IgD-negative memory B cell (primary cell): ENCODE measurements around the gene AMZ1. TPM values are rescaled to one million over a fixed set of nuclear protein-coding genes. Genes with fewer than 3 reads are reported as not detected.
"Not testable (repeated sequence)": the region's sequence is repeated elsewhere in the genome, so short reads cannot be mapped to it uniquely, and the experiment has no call there.

Experiments
- H3K27ac Mint-ChIP-seq, 3 donors: one replicate each; pipeline ENCODE4 v1.8.0; 2020 to 2022; ENCODE audit warnings: mild to moderate bottlenecking in 3 of 3, mixed read lengths in 3 of 3, moderate library complexity in 1 of 3
- H3K27me3 Mint-ChIP-seq: one replicate; pipeline ENCODE4 v1.8.0; 2021; ENCODE audit warnings: mixed read lengths
- H3K36me3 Mint-ChIP-seq: one replicate; pipeline ENCODE4 v1.8.0; 2020; ENCODE audit warnings: mild to moderate bottlenecking, mixed read lengths
- H3K4me1 Mint-ChIP-seq, 3 donors: one replicate each; pipeline ENCODE4 v1.8.0; 2020 to 2022; ENCODE audit warnings: mixed read lengths in 3 of 3, mild to moderate bottlenecking in 1 of 3
- H3K4me3 Mint-ChIP-seq, 4 donors: one replicate each; pipeline ENCODE4 v1.8.0; 2020 to 2022; ENCODE audit warnings: mild to moderate bottlenecking in 4 of 4, mixed read lengths in 4 of 4, moderate library complexity in 3 of 4
- H3K9me3 Mint-ChIP-seq, 3 donors: one replicate each; pipeline ENCODE4 v1.8.0; 2020 to 2021; ENCODE audit warnings: mixed read lengths in 3 of 3, mild to moderate bottlenecking in 1 of 3
- polyA plus RNA-seq: library from polyadenylated mRNA; unstranded; fragments of 300-500 nt; fragmentation: Illumina TruSeq; gene quantifications from one replicate; pipeline ENCODE4 v1.2.3, GENCODE V29; 2021

The AMZ1 gene
- polyA plus RNA-seq, 1 donor from 2014 or later, result 1.9 TPM

DNA sequence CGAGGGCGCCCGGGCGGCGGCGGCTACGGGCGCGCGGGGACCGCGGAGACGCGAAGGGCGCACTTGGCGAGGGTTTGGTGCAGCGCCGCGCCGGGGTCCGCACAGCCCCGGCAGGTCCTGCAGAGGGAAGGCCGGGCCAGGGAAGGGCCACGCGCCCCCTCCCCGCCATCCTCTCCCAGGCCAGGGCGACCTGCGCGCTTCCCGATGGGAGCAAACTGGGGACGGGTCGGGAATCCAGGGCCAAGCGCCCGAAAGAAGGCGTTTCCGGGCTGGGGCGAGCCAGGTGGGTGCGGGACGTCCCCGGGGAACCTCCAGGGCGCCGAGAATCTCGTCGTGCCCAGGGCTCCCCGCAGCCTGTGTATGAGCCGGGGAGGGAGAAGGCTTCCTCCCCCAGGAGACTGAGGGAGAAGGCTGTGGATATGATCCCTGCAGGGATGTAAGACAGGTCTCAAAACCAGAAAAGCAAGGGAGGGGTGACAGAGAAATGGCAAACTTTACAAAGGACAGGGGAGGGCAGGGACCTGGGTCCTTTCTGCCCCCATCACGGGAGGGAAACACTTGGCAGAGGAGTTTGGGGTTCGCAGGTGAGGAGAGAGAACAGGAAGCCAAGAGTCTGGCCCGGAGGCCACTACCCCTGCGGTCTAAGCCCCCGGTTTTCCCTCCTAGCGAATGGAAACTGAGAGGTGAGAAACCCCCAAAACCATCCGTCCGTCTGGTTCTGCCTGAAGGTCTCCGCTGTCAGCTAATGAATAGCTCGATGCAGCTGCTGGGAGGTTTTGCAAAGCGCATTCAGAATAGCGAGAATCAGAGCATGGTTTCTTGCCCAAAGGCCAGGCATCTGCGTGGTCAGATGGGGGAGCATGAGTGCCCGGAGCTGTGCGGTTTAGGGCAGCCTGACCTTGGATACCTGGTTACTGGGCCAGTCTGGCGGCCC lies 674 bp downstream of the AMZ1 start:
- Mint-ChIP-seq H3K4me1 (peaks cover 7 to 14% (median 10%) of the 10 kb centered on the region in 3 donors), H3K9me3 (no peaks in the 10 kb centered on the region), H3K27ac (no peak overlapping the region), H3K36me3 (no peaks in the 10 kb centered on the region), H3K4me3 (peak overlapping the region; percentile 15 to 88 (median 63)), H3K27me3 (peaks cover 32% of the 10 kb centered on the region)

DNA sequence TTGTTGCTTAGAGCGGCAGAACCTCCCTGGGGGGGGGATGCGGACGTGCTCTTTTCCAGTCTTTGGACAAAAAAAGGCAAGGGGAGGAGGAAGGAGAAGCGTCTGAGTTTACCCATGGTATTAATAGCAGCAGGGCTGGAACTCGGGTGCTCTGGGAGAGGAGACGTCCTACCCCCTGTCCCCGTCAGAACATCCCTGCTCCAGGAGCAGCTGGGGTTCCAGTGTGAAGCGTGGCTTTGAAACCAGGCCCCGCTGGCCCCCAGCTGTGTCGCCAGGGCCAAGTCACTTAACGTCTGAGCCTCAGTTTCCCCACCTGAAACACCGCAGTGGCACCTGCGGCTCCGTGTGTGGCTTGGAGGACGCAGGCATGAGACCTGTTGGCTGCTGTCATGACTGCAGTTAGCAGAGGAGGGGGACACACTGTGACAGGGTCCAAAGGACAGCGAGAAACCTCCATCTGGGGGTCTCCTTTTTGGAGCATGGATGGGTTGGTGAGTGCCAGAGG lies 1.4 kb downstream of the AMZ1 start:
- Mint-ChIP-seq H3K27ac (no peak overlapping the region), H3K4me1 (peaks cover 7 to 14% (median 10%) of the 10 kb centered on the region in 3 donors)

DNA sequence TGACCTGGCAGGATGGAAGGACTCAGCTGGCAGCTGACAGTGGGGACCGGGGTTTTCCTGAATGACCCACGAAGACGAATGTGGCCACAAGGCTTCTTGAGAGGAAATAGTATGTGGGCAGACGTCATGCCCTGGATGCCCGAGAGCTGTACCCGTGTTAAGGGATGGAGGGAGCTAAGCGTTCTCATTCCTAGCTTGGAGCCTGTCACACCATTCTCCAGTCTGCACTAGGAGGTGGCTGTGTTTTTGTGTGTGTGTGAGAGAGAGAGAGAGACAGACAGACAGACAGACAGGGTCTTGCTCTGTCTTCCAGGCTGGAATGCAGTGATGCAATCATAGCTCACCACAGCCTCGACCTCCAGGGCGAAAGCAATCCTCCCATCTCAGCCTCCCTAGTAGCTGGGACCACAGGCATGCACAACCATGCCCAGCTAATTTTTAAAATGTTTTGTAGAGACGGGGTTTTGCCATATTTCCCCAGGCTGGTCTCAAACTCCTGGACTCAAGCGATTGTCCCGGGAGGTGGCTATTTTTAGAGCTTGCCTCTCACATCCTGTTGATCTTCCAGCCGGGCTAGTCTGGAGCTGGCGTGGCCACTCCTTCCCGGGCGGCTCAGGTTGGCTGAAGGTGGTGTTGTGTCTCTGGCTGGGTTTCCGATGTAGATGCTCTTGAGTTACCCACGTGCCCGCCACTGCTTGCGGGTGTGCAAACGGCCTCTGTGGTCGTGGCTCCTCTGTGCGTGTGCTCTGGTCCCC lies 2.1 kb downstream of the AMZ1 start:
- H3K27me3 Mint-ChIP-seq, result peaks cover 34% of the 10 kb centered on the region
- no peaks in the 10 kb centered on the region for H3K36me3 Mint-ChIP-seq
- H3K4me3 Mint-ChIP-seq, result no peak overlapping the region
- H3K27ac Mint-ChIP-seq, result no peak overlapping the region
- peaks cover 7 to 14% (median 10%) of the 10 kb centered on the region in 3 donors for H3K4me1 Mint-ChIP-seq
- no peaks in the 10 kb centered on the region for H3K9me3 Mint-ChIP-seq

More for the DNA sequence above, 1.4 kb downstream of the AMZ1 start:
- Mint-ChIP-seq H3K27me3 (peaks cover 32% of the 10 kb centered on the region), H3K9me3 (no peaks in the 10 kb centered on the region), H3K36me3 (no peaks in the 10 kb centered on the region), H3K4me3 (peak overlapping the region in 2 of 4 donors; percentile 15 to 85)

DNA sequence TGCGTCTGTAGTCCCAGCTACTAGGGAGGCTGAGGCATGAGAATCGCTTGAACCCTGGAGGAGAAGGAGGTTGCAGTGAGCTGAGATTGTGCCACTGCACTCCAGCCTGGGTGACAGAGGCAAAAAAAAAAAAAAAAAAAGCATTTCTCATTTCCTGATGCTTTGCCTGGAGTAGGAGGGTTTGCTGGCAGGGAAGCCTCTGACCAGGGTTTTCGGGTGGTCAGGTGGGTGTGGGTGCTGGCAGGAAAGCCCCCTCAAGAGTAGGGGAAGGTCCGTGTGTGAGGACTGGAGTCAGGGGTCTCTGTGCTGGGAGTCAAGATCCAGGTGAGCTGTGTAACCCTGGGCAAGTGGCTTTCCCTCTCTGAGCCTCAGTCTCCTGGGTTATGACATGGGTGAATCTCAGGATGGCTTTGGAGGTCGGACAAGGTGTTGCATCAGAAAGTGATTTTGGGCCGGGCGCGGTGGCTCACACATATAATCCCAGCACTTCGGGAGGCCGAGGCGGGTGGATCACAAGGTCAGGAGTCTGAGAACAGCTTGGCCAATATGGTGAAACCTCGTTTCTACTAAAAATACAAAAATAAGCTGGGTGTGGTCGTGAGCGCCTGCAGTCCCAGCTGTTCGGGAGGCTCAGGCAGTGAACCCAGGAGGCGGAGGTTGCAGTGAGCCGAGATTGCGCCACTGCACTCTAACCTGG lies 3.2 kb downstream of the AMZ1 start:
- H3K27me3 Mint-ChIP-seq, result peaks cover 31% of the 10 kb centered on the region
- H3K9me3 Mint-ChIP-seq, result no peaks in the 10 kb centered on the region
- H3K4me3 Mint-ChIP-seq, result peak overlapping the region in 1 of 4 donors; percentile 23
- no peaks in the 10 kb centered on the region for H3K36me3 Mint-ChIP-seq
- H3K27ac Mint-ChIP-seq, result peak overlapping the region in 1 of 3 donors; percentile 96
- H3K4me1 Mint-ChIP-seq, result peaks cover 7 to 14% (median 10%) of the 10 kb centered on the region in 3 donors

GRCh38 chr7:2691932-2692439 lies 4.0 kb downstream of the AMZ1 start:
- H3K27ac Mint-ChIP-seq, H3K9me3 Mint-ChIP-seq, H3K36me3 Mint-ChIP-seq: not testable (repeated sequence)
- H3K27me3 Mint-ChIP-seq, result peaks cover 28% of the 10 kb centered on the region
- H3K4me1 Mint-ChIP-seq, result peaks cover 7 to 14% (median 10%) of the 10 kb centered on the region in 3 donors
- peak overlapping the region in 1 of 4 donors; percentile 23 for H3K4me3 Mint-ChIP-seq

DNA sequence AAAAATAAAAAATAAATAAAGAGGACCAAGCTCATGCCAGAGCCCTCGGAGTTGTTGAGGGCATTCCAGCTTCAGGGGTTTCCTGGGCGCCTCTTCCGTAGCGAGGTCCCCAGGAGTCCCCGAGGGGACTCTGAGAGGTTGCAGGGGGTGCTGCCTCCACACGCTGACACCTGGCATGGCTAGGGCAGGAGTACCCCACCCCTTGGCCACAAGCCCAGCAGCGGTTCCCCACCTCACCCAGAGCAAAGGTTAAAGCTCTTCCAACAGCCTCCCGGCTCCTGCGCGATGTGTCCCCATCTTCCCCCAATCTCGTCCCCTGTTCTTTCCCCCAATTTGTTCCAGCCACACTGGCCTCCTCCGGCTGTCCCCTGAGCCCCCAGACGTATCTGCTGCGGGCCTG lies 4.5 kb downstream of the AMZ1 start:
- H3K4me1 Mint-ChIP-seq, result peaks cover 7 to 14% (median 10%) of the 10 kb centered on the region in 3 donors
- H3K36me3 Mint-ChIP-seq, result no peaks in the 10 kb centered on the region
- H3K27ac Mint-ChIP-seq, result no peak overlapping the region
- no peak overlapping the region for H3K4me3 Mint-ChIP-seq
- no peaks in the 10 kb centered on the region for H3K9me3 Mint-ChIP-seq
- H3K27me3 Mint-ChIP-seq, result peaks cover 23% of the 10 kb centered on the region

DNA sequence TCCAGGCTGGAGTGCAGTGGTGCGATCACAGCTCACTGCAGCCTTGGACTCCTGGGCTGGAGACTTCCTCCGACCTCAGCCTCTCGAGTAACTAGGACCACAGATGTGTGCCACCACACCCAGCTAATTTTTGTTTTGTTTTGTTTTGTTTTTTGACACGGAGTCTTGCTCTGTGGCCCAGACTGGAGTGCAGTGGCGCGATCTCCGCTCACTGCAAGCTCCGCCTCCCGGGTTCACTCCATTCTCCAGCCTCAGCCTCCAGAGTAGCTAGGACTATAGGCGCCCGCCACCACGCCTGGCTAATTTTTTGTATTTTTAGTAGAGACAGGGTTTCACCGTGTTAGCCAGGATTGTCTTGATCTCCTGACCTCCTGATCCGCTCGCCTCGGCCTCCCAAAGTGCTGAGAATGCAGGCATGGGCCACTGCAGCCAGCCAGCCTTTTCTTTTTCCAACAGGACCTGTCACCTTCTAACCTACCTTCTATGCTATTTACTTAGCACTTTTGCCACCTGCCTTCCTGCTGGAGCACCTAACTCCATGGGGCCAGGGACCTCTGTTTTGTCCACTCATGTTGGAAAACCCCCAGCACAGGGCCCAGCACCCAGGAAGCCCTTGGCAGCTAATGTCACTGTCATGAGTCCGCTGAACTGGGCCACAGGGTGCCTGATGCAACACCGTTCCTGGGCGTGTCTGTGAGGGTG lies 5.6 kb downstream of the AMZ1 start:
- H3K27ac Mint-ChIP-seq, H3K36me3 Mint-ChIP-seq, H3K9me3 Mint-ChIP-seq, H3K4me3 Mint-ChIP-seq: not testable (repeated sequence)
- Mint-ChIP-seq H3K27me3 (peaks cover 21% of the 10 kb centered on the region), H3K4me1 (peaks cover 6 to 13% (median 9%) of the 10 kb centered on the region in 3 donors)

DNA sequence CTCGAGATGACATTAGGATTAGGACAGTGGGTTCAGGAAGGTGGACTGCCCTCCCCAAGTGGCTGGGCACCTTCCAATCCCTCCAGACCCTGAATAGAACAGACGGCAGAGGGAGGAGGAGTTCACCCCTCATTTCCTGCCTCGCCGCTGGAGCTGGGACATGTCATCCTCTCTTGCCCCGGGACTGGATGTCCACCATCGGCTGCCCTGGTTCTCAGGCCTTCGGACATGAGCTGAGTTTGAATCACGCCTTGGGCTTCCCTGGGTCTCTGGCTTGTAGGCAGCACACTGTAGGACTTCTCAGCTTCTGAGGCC lies 6.1 kb downstream of the AMZ1 start:
- Mint-ChIP-seq H3K4me1 (peaks cover 4 to 12% (median 8%) of the 10 kb centered on the region in 3 donors), H3K27me3 (peaks cover 20% of the 10 kb centered on the region)
- not testable (repeated sequence) for H3K36me3 Mint-ChIP-seq, H3K27ac Mint-ChIP-seq, H3K9me3 Mint-ChIP-seq, H3K4me3 Mint-ChIP-seq

- Mint-ChIP-seq H3K27ac (peak overlapping the region in 2 of 3 donors; percentile 30 to 69), H3K27me3 (peaks cover 6% of the 10 kb centered on the region), H3K4me1 (peaks cover 9 to 11% (median 10%) of the 10 kb centered on the region in 3 donors), H3K9me3 (no peaks in the 10 kb centered on the region), H3K4me3 (peak overlapping the region; percentile 3 to 88 (median 72)), H3K36me3 (no peaks in the 10 kb centered on the region)
These were observed 10.7 kb downstream of the AMZ1 start for GRCh38 chr7:2698581-2699288.

DNA sequence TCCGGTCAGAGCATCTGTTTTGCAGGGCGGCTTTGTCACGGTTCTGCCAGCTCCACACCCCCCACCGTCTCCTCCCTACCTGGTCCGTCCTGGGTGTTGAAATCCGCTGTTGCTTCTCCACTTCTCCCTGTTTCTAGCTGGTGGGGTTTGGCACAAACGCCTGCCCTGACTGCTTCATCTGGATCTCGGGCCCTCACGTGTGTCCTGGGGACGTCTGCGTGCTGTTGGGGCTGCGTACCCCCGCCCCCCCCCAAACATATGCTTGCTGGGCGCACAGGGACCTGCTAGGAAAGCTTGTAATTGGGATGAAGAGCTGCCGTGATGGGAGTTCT lies 11.3 kb downstream of the AMZ1 start:
- Mint-ChIP-seq H3K4me1 (peaks cover 9 to 11% (median 10%) of the 10 kb centered on the region in 3 donors), H3K27me3 (peaks cover 6% of the 10 kb centered on the region), H3K9me3 (no peaks in the 10 kb centered on the region), H3K4me3 (peak overlapping the region; percentile 3 to 88 (median 66)), H3K27ac (peak overlapping the region in 2 of 3 donors; percentile 30 to 69), H3K36me3 (no peaks in the 10 kb centered on the region)

- Mint-ChIP-seq H3K27ac (peak overlapping the region in 1 of 3 donors; percentile 69), H3K9me3 (no peaks in the 10 kb centered on the region), H3K36me3 (no peaks in the 10 kb centered on the region), H3K4me3 (no peak overlapping the region), H3K27me3 (peaks cover 4% of the 10 kb centered on the region), H3K4me1 (peaks cover 9 to 11% (median 10%) of the 10 kb centered on the region in 3 donors)
These were observed 12.3 kb downstream of the AMZ1 start for GRCh38 chr7:2700141-2700850.

GRCh38 chr7:2701424-2701823 lies 13.4 kb downstream of the AMZ1 start:
- Mint-ChIP-seq H3K4me3 (no peak overlapping the region), H3K36me3 (no peaks in the 10 kb centered on the region), H3K27me3 (peaks cover 4% of the 10 kb centered on the region), H3K4me1 (peaks cover 9 to 11% (median 10%) of the 10 kb centered on the region in 3 donors), H3K9me3 (no peaks in the 10 kb centered on the region), H3K27ac (peak overlapping the region in 1 of 3 donors; percentile 35)
